B cell (primary cell): ENCODE results near the gene C12orf56.

Source experiments
- CTCF ChIP-seq: fragments of 200-600 bp; IDR thresholded peaks from one replicate; pipeline ENCODE4 v1.8.0; 2022; ENCODE audit warnings: antibody characterized with exemption, mild to moderate bottlenecking
- EZH2 ChIP-seq: IDR thresholded peaks from 2 replicates; pipeline ENCODE4 v1.6.1; 2012; ENCODE audit warnings: borderline replicate concordance, low read depth, mild to moderate bottlenecking, moderate library complexity, low read length; ENCODE audit not compliant: insufficient read depth, poor library complexity, severe bottlenecking

- TF ChIP-seq CTCF, result no peak
- no peak for TF ChIP-seq EZH2
Observed at GRCh38 chr12:64311877-64312276, 78.7 kb downstream of the C12orf56 start.
